HG03439 (cell line): ENCODE data around the gene MICAL2.

Experiments
- ATAC-seq: cut with Tn5 transposase; IDR thresholded peaks from one replicate; pipeline ENCODE4 v1.9.1; 2021; ENCODE audit warnings: mild to moderate bottlenecking, moderate library complexity; ENCODE audit not compliant: unreplicated experiment

MICAL2 gene

DNA sequence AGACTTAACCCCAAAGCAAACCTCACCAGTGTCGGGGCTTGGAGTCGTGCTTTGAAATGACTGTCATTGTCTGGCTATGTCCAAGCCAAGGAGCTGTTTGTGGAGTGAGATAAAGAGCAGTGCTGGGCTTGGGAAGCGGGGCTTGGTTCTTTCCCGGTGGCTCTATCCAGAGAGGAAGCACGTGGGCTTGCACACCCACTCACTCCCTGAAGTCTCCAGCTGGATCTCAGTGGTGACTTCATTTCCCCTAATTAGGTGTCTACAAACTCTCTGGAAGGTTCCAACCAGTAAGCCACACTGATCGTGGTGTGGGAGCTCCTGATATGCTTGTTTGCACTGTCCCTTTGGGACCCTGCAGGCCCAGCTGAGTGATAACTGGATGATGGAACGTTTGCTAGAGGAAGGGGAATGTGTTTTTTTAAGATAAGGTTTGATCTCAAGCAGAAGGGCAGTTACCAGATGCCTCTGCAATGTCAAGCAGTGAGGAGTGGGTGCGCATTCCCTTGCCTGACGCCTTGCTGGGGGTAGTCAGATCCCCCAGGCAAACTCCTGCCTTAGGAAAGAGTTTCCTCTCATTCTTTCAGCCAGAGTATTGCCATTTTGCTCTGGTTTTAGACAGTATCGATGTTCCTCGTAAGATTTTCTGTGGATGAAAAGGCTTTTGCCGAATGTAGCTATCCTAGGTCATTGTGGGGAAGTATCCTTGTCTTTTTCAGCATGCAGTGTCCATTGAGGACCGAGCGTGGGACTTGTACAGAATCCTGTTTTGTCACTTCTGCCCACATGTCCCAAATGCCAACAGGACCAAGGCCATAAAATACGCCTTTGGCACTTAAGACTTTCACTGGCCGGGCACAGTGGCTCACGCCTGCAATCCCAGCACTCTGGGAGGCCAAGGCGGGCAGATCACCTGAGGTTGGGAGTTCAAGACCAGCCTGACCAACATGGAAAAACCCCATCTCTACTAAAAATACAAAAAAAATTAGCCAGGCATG, 90.9 kb downstream of the MICAL2 start:
- no peak for ATAC-seq

DNA sequence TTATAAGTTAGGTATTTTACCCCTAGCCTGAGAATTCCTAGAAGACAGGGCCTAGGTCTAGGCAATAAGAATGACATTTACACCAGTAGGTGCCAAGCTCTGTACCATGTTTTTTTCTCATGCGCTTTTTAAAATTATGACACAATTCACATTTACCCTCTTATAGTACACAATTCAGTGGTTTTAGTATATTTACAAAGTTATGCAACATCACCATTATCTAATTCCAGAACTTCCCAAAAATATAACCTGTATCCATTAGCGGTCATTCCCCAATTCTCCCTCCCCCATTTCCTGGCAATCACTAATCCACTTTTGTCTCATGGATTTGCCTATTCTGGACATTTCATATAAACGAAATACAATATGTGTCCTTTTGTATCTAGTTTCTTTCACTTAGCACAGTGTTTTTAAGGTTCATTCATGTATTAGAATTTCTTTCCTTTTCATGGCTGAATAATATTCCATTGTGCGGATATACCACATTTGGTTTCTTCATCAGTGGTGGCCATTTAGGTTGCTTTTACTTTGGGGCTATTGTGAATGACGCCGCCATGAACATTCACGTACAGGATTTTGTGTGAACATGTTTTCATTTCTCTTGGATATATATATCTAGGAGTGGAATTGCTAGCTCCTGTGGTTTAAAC, 92.4 kb downstream of the MICAL2 start:
- no peak for ATAC-seq

DNA sequence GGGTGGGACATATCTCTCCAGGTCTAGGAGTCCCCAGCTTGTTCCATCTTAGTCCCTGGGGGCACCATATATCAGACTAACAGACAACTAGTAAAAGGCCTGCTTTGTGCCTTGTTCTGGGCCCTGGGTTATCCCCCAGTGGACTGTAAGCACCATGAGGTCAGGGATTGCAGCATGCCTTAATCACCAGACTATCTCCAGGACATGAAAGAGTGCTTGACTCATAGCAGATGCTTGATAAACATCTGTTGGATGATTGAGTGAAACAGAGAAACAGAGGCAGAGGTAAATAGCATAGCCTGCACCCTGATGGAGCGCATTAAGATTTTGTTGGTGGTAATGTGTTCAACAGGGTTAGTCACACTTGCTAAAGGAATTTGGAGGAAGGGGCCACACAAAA, 94.1 kb downstream of the MICAL2 start:
- no peak for ATAC-seq

DNA sequence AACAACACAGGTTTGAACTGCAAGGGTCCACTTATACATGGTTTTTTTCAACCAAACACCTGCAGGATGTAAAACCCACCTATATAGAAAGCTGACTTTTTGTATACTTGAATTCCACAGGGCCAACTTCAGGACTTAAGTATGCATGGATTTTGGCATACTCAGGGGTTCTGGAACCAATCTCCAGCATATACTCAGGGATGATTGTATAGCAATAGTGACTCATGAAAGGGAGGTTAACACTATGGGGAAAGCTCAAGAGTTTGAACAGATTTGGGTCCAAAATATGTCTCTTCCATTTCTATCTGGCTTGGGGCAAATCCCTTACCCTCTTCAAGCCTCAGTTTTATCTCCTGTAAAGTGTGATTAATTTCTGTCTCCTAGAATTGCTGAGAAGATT, 94.9 kb downstream of the MICAL2 start:
- no peak for ATAC-seq

DNA sequence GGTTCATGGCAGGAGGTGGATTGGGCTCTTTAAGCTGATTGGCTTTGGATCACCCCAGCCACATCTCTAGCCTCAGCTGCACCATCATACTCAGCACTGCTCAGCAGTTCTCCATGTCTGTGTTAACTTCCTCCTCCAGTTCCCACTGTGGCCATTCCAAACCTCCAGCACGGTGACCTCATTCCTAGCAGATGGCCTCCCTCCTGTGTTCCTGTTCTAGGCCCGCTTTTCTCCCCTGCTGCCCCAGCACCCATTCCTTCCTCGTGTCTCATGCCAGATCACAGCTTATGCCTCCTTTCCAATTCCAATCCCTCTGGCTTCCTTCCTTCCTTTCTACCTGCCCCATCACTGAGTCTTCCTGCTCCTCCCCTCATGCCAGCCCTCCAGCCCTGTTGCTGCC, 96.1 kb downstream of the MICAL2 start:
- ATAC-seq, result no peak

DNA sequence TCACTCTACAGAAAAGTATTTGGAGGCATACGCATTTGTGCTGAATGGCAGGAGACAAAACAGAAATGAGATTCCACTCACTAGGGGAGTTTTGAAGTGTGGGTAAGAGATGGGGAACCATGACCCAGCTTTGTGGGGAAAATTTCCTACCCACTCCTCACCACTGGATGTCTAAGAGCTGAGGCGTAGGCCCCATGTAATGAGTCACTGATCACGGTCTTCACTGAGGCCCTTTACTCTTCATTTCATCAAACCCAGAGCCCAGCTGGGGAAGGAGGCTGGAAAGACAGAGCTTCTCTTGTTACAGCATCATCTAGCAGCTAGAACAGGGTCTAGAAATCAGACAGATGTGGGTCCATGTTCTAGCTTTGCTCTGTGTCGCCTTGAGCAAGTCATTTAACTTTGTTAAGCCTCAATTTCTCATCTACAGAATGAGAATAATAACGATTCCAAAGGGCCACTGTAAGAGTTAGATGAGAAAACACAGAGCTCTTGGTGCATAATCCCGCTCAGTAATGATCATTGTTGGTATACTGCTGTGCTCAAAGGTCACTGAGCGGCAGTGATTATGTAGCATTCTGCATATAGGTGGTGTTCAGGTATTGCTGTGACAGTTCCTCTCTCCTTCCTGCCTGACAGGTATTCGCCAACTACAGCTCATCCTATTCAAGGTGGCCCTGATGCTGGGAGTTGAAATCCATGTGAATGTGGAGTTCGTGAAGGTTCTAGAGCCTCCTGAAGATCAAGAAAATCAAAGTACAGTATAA, 97.2 kb downstream of the MICAL2 start:
- ATAC-seq, result no peak

DNA sequence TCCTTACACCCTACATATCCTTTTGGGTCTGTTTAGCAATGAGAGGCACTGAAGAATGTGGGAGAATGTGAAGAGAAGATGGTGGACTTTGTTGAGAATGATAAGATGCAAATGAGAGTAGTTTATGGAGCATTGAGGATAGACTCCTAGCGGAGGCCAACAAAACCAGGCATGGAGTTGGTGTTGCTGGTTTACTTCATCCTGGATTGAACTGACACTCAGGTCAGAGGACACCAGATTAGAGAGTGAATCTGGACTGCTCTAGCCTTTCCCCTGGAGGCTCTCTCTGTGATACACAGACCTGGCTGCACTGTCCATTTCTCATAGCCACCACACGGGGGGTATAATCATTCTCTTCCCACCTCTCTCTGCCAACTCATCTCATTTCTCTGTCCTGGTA, 98.7 kb downstream of the MICAL2 start:
- ATAC-seq, result no peak

DNA sequence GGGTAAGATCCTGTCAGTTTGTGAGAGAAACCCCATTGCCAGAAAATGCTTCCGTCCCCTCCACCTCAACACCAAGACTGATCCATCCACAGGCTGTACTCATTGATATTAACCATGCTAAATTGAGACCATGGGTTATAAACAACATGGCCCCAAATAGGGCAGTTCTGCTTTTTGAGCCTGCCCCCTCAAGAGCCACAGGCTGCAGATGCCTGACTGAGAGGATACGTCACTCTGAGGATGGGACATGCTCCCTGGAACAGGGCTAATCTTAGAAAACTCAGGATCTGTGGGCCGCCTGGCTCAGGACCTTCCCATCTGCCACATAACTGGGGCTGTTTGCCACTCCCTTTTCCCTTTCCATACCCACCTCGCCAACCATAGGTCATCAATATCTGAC, 99.8 kb downstream of the MICAL2 start:
- no peak for ATAC-seq

DNA sequence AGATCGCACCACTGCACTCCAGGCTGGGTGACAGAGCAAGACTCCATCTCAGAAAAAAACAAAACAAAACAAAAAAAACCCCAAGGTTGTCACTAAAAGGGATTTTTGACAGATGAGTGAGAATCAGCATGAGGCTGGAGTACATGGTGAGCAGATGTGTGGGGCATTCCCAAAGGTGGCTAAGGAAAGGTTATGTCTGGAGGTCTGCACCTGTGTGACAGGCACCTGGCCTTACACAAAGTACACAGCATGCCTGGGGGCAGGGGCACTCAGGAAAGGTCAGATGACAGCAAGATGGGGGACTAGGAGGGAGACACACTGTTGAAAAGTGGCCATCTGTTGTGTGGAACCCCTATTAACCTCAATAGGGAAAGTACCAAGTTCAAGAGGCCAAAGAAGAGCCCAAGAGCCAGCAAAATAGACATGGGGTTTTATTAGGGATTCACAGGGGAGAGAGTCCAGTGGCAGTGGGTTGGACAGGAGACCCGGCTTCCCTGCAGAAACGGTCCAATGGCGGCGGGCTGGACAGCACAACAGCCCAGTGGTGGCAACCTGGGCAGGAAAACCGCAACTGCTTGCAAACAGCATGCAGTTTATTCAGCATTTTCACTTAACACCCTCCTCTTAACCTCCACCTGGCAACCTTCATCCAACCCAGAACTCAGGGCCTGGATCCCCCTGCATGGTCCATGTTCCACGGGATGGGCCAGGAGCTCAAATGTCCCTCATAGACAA, 101.1 kb downstream of the MICAL2 start:
- no peak for ATAC-seq

DNA sequence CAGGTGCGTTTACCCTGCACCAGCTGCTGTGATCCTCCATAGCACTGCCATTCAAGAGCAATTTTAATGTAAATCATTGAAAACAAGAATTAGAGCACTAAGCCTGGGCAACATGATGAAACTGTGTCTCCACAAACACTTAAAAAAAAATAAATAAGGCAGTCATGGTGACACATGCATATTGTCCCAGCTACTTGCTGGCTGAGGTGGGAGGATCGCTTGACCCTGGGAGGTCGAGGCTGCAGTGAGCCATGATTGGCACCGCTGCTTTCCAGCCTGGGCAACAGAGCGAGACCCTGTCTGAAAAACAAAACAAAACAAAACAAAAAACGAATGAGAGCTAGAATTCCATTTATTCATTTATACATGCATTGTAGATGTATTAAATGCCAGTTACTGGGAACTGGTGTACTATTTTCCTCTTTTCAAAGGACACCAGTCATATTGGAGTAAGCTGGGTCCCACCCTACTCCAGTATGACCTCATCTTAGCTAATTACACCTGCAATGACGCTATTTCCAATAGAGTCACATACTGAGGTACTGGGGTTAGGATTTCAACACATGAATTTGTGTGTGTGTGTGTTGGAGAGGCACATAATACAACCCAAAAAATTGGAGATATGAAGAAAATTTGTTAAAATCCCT, 101.9 kb downstream of the MICAL2 start:
- no peak for ATAC-seq

DNA sequence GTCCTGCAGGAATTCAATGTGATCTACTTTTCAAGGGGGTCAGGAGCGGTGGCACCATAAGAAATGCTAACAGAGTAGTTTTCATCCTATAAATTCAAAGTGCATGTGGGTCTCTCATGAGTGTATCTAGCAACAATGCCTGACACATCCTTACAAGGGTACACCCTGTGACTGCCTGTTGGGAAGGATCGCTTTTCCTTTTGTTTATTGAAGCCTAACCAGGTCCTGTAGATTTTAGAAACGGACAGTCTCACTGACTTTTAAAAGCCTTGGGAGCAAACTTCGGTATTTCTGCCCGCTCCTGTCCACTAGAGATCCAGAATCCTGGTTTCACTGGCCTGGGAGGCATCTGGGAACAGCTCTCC, 102.4 kb downstream of the MICAL2 start:
- ATAC-seq, result no peak

DNA sequence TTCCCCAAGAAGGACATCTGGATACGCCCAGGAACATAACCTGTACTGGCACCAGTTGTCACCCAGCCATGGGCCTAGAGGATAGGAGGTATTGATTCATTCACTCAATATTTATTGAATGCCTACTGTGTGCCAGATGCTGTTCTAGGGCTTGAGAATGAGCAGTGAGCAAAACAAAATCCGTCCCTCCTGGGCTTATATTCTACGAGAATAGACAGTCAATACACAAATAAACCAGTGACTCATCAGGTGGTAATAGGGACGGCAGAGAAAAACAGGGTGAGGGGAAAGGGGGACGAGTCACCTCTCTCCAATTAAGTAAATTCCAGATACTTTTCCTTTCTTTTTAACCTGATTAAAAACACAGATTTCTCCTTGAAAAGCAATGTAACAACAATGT, 103.5 kb downstream of the MICAL2 start:
- no peak for ATAC-seq

DNA sequence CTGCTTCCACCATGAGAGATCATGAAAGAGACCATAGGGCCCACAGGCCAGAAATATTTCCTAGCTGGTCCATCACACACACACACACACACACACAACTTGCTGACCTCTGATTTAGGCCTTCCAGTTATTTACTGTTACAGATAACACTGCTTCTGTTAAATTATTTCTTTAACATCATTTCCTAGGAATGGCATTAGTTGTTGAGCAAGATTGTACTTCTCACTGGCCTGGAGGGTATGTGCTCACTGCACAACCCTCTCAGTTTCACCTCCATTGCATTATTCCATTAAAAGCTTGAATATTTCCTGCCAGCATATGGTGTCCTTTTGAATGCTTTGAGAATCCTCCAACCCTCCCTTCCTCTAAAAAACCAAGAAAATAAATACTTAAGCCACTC, 104.4 kb downstream of the MICAL2 start:
- no peak for ATAC-seq

DNA sequence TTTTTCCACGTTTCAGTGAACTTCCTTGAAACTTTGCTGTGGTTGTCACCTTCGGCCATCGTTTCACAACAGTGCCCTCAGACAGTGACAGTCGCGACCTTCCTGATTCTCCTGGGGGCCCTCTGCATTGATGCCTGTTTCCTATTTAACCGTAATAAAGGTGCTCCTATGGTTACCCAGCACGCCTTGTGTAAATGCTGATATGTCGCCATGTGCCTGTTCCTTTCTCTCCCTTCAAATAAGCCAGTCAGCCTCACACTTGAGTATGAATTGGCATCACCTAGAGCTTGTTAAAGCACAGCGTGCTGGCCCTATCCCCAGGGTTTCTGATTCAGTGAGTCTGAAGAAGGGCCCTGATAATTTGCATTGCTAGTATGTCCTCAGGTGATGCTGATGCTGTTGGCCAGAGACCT, 104.8 kb downstream of the MICAL2 start:
- ATAC-seq, result no peak

DNA sequence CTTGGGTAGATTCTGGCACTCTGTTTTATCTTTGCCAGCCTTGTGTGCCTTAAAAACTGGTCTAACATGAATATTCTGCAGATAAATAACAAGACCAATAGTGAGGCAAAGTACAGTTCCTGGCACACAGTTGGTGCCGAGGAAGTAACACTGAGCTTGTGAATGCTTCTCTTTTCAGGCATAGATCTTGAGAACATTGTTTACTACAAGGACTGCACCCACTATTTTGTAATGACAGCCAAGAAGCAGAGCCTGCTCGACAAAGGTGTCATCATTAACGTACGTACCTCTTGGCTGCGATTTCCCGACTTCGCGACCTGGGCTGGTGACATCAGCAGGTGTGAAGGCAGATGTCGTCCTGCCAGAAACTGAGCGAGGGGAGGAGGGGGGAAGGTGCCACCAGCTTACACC, 105.7 kb downstream of the MICAL2 start:
- no peak for ATAC-seq

DNA sequence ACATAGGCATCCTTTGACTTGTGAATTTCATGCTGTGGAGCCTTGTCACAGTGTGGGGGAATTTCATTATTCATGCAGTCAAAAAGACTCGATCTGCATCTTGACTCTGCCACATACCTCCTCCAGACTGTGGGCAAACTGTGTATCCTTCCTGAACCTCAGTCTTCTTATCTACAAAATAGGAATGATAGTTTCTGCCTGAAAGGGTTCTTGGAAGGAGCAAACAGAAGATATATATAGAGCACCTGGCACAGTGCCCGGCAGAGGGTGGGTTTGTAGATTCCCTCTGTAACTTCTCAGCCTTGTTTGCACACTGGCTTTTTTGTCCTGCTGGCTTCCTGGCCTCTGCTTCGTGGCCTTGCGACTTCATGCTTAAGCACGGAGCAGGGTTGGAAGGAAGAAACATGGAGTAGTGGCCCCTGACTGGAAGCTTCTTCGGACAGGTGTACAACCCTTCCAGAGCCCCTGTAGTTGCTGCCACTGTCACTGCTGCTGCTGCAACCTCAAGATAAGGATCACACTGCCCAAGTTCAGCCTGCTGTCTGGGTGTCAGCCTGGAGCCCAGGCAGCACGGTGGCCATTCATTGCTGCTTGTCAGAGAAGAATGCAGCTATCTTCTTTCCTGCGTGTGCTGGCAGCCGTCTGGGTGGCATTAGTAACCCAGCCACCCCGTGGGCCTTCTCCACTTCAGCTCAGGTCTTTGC, 106.4 kb downstream of the MICAL2 start:
- no peak for ATAC-seq

DNA sequence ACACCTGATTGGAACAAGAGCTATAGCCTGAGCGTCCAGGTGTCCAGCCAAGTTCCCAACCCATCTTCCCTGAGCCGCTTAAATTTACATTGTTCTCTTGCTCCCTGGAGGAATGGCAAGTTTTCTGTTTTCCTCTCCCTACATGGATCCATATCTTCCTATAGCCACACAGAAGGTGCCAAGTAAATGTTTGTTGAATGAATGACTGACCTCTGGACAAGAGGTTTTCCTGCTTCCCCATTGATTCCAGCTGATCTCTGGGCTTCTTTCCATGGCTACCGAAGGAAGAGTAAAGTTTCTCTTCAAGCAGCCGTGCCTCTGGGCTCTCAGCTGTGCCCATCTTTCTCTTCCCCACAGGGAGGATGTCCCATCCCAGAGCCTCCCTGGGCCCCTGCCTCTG, 107.5 kb downstream of the MICAL2 start:
- ATAC-seq, result no peak

DNA sequence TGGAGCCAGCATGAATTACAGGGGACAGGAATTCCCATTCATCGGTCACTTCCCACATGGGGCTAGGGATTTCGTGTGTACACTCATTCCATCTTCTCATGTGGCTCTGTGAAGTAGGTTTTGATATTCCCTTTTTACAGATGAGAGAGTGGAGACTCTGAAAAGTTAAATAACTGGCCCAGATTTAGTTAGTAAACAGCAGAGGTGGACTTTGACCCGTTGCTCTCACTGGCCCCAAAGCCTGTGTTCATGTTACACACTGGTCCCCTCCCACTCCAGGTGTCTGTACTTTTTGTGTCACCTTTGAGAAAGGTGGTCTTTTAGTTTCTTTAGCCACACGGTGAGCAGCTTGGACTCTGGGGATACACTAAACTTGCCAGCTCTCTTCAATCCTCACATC, 108.5 kb downstream of the MICAL2 start:
- ATAC-seq, result no peak

DNA sequence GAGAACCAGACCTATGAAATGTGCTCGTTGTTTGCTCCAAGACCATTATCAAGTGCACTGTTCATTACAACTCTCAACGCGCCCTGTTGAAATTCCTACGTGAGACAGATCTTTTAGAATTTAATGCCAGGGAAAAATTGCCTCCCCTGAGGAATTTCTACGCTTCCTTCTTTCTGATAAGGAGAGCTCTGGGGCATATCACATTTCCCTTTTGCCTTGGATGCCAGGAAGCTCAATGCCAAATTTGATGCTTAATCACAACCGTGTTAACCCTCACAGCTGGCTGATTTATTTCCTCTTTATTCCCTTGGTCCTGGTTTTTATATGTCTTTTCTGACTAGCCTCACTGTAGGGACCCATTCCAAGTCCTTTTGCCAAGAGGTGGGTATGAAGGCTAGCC, 109.4 kb downstream of the MICAL2 start:
- no peak for ATAC-seq

DNA sequence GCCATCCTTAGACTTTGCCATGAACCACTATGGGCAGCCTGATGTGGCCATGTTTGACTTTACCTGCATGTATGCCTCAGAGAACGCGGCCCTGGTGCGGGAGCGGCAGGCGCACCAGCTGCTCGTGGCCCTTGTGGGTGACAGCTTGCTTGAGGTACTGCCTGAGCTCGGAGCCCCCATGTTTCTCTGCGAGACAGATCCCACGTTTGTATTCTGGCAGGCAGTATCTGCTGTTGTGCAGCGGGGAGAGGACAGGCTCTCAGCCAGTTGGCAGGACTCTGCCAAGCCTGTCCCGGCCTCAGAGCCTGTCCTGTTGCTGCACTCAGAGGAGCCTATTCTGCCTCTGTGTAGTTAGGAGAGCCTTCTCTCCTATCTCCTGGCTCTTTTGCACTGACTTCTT, 109.9 kb downstream of the MICAL2 start:
- ATAC-seq, result no peak
